GM18909 (cell line): Measurements from ENCODE around the gene SIAH2.

ENCODE experiments used
- ATAC-seq: cut with Tn5 transposase; IDR thresholded peaks from one replicate; pipeline ENCODE4 v1.9.1; 2021; ENCODE audit warnings: mild to moderate bottlenecking; ENCODE audit not compliant: unreplicated experiment, poor library complexity

The SIAH2 gene

GRCh38 chr3:150736903-150737832 lies 25.8 kb downstream of the SIAH2 start:
- no peak for ATAC-seq

GRCh38 chr3:150736316-150736719 lies 26.7 kb downstream of the SIAH2 start:
- ATAC-seq: no peak

- ATAC-seq: no peak
These were observed 28.2 kb downstream of the SIAH2 start for GRCh38 chr3:150734795-150735119.

- ATAC-seq: no peak
These were observed 28.8 kb downstream of the SIAH2 start for GRCh38 chr3:150733936-150734794.

- no peak for ATAC-seq
These were observed 29.5 kb downstream of the SIAH2 start for GRCh38 chr3:150733373-150733935.

GRCh38 chr3:150729682-150730360 lies 33.1 kb downstream of the SIAH2 start:
- no peak for ATAC-seq

- ATAC-seq: no peak
These were observed 35.1 kb downstream of the SIAH2 start for GRCh38 chr3:150727653-150728502.

- no peak for ATAC-seq
These were observed 37.4 kb downstream of the SIAH2 start for GRCh38 chr3:150725548-150725947.

GRCh38 chr3:150723946-150724345 lies 39.0 kb downstream of the SIAH2 start:
- no peak for ATAC-seq

GRCh38 chr3:150722267-150722666 lies 40.7 kb downstream of the SIAH2 start:
- ATAC-seq: no peak

GRCh38 chr3:150721285-150722130 lies 41.5 kb downstream of the SIAH2 start:
- ATAC-seq: peak; percentile 80

- no peak for ATAC-seq
These were observed 42.5 kb downstream of the SIAH2 start for GRCh38 chr3:150720444-150720843.

GRCh38 chr3:150710097-150710496 lies 52.9 kb downstream of the SIAH2 start:
- no peak for ATAC-seq

GRCh38 chr3:150703756-150704344 lies 59.1 kb downstream of the SIAH2 start, which contains the start of gene ERICH6:
ERICH6 (minus strand) TSS chr3:150703920; CDS start chr3:150703898, 22 bp downstream.
- ATAC-seq: peak; percentile 100

- peak; percentile 34 for ATAC-seq
These were observed 59.6 kb downstream of the SIAH2 start for GRCh38 chr3:150703299-150703755.

- no peak for ATAC-seq
These were observed 63.8 kb downstream of the SIAH2 start for GRCh38 chr3:150699068-150699639.

- no peak for ATAC-seq
These were observed 65.3 kb downstream of the SIAH2 start for GRCh38 chr3:150697646-150698045.
